ENCODE measurements around the gene CHAD. TPM values are rescaled to one million over a fixed set of nuclear protein-coding genes. Genes with fewer than 3 reads are reported as not detected.
"Not testable (repeated sequence)": the region's sequence is repeated elsewhere in the genome, so short reads cannot be mapped to it uniquely, and the experiment has no call there.

CHAD gene
- total RNA-seq, 1 experiment from 2014 or later: 0.09 TPM

- no peak for TF ChIP-seq JAZF1 (CRISPR knock-in tag; IDR thresholded peaks at IDR 0.05)
- no peak for TF ChIP-seq RELA (CRISPR knock-in tag; IDR thresholded peaks at IDR 0.05; ENCODE audit: borderline replicate concordance)
- no peak for TF ChIP-seq FOXK1 (CRISPR knock-in tag; IDR thresholded peaks at IDR 0.05)
- no peak for TF ChIP-seq USF2 (CRISPR knock-in tag; IDR thresholded peaks at IDR 0.05)
- TF ChIP-seq E2F5 (CRISPR knock-in tag; IDR thresholded peaks at IDR 0.05): no peak
- no peak for TF ChIP-seq PRRX2 (CRISPR knock-in tag; IDR thresholded peaks at IDR 0.05)
- no peak for TF ChIP-seq ZNF121 (CRISPR knock-in tag; IDR thresholded peaks at IDR 0.05)
- no peak for TF ChIP-seq ZNF317 (CRISPR knock-in tag; IDR thresholded peaks at IDR 0.05; ENCODE audit: borderline replicate concordance, low read depth)
- TF ChIP-seq ESRRA (CRISPR knock-in tag; IDR thresholded peaks at IDR 0.05; ENCODE audit: borderline replicate concordance): no peak
- CTCF ChIA-PET: interaction anchor here (0.8 to 1.0 kb wide), 3 partner anchors 32 to 72 kb away, joined by 3 to 5 read pairs (median 4); partner anchors contain the start of gene LRRC59
- H3K27ac Mint-ChIP-seq: no peak overlapping the region
- H3K36me3 Mint-ChIP-seq: no peaks in the 10 kb centered on the region
- no peak overlapping the region for H3K4me3 Mint-ChIP-seq
- peaks cover 9% of the 10 kb centered on the region for H3K27me3 Mint-ChIP-seq (ENCODE audit: low read depth)
- POLR2A ChIA-PET: no interaction called here
- DNase-seq (ENCODE audit: low spot score) (no peak), ATAC-seq (no peak)
- peaks cover 24% of the 10 kb centered on the region for H3K4me1 Mint-ChIP-seq
- no peaks in the 10 kb centered on the region for H3K9me3 Mint-ChIP-seq
Observed at GRCh38 chr17:50429793-50430192, 38.9 kb downstream of the CHAD start.

GRCh38 chr17:50428831-50429424 is 39.8 kb downstream of the CHAD start:
- Mint-ChIP-seq H3K36me3 (no peaks in the 10 kb centered on the region), H3K27me3 (ENCODE audit: low read depth) (peaks cover 17% of the 10 kb centered on the region), H3K9me3 (no peaks in the 10 kb centered on the region), H3K27ac (no peak overlapping the region), H3K4me1 (peaks cover 24% of the 10 kb centered on the region), H3K4me3 (no peak overlapping the region)
- DNase-seq (ENCODE audit: low spot score): no peak
- ChIA-PET POLR2A (no interaction called here), CTCF (interaction anchor here (1.0 kb wide), 1 partner anchor 31 kb away, joined by 5 read pairs; the partner anchor contains the start of gene LRRC59)
- TF ChIP-seq ZNF281 (CRISPR knock-in tag; IDR thresholded peaks at IDR 0.05) (no peak), GABPB1 (CRISPR knock-in tag; IDR thresholded peaks at IDR 0.05) (peak; percentile 86)
- ATAC-seq: no peak

GRCh38 chr17:50428126-50428525 is 40.6 kb downstream of the CHAD start:
- H3K9me3 Mint-ChIP-seq; H3K36me3 Mint-ChIP-seq; H3K4me3 Mint-ChIP-seq; DNase-seq (ENCODE audit: low spot score); H3K27ac Mint-ChIP-seq; ATAC-seq; POLR2A ChIA-PET: not testable (repeated sequence)
- peaks cover 24% of the 10 kb centered on the region for H3K4me1 Mint-ChIP-seq
- H3K27me3 Mint-ChIP-seq (ENCODE audit: low read depth): peaks cover 21% of the 10 kb centered on the region
- CTCF ChIA-PET: interaction anchor here (3.6 kb wide), 1 partner anchor 31 kb away, joined by 49 read pairs; the partner anchor contains the start of gene LRRC59

- Mint-ChIP-seq H3K4me3 (peak overlapping the region; percentile 75), H3K9me3 (no peaks in the 10 kb centered on the region), H3K4me1 (peaks cover 22% of the 10 kb centered on the region), H3K27ac (peak overlapping the region; percentile 25; the same call in 1 of the 2 replicates), H3K27me3 (ENCODE audit: low read depth) (peaks cover 24% of the 10 kb centered on the region), H3K36me3 (no peaks in the 10 kb centered on the region)
- ATAC-seq (peak; percentile 37), DNase-seq (ENCODE audit: low spot score) (peak; percentile 54)
- POLR2A ChIA-PET: interaction anchor here (1.1 to 1.5 kb wide), 2 partner anchors 13 to 30 kb away, joined by 3 to 6 read pairs; partner anchors contain the start of gene LRRC59
- no peak for TF ChIP-seq ZBTB21 (CRISPR knock-in tag; IDR thresholded peaks at IDR 0.05; ENCODE audit: borderline replicate concordance)
- TF ChIP-seq ESRRA (CRISPR knock-in tag; IDR thresholded peaks at IDR 0.05; ENCODE audit: borderline replicate concordance): no peak
- TF ChIP-seq E2F4 (CRISPR knock-in tag; IDR thresholded peaks at IDR 0.05; ENCODE audit: borderline replicate concordance, low read depth): no peak
- no peak for TF ChIP-seq CBFB (CRISPR knock-in tag; IDR thresholded peaks at IDR 0.05; ENCODE audit: low read depth)
- CTCF ChIA-PET: interaction anchor here (0.6 to 3.6 kb wide), 6 partner anchors 8 to 156 kb away, joined by 3 to 49 read pairs (median 4); partner anchors contain the start of gene LRRC59
Observed at GRCh38 chr17:50426814-50427787, 41.6 kb downstream of the CHAD start.
